Hematopoietic multipotent progenitor cell treated with erythropoietin and hydrocortisone succinate and interleukin-3 and kit ligand, for 4 days (in vitro differentiated cells): Measurements from ENCODE around the gene SLC39A7.
A peak's percentile ranks its signal among the peaks of the same experiment; 100 is the strongest.

Source experiments
- DNase-seq: peaks from one replicate; pipeline ENCODE4 v3.0.0-alpha.2; 2015

Gene SLC39A7

DNA sequence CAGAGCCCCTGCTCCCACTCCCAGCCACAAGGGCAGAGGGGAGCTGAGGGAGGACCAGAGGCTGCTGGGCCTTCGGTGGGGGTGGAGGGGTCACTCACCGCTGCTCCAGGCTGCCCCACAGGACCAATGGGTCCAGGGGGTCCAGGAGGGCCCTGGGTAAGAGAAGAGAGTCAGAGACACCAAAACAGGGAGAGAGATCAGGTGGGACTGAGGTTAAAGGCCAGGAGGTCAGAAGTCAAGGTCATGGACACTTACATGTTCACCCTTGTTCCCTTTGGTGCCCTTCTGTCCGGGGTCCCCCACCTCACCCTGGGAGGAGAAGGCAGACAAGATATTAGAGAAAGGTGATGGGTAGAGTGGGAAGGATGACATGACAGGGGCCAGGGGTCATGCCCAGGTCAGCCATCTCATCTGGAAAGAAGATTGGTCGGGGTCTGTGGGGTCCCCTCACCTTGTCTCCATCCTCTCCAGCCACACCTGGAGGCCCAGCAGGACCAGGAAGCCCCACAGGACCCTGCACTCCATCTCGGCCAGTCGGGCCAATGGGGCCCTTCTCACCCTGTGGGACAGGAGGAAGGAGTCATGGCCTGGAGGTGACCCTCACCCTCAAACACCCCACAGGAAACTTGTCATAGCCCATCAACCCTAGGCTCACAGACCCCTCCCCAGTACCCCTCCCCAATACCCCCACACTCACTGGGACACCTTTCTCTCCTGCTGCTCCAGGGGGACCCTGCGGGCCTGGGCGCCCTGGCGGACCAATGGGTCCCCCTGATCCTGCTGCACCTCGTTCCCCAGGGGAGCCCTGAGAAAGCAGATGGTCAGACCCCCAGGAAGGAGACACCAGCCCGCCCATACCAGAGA is 29.4 kb upstream of the SLC39A7 start:
- DNase-seq, result no peak

DNA sequence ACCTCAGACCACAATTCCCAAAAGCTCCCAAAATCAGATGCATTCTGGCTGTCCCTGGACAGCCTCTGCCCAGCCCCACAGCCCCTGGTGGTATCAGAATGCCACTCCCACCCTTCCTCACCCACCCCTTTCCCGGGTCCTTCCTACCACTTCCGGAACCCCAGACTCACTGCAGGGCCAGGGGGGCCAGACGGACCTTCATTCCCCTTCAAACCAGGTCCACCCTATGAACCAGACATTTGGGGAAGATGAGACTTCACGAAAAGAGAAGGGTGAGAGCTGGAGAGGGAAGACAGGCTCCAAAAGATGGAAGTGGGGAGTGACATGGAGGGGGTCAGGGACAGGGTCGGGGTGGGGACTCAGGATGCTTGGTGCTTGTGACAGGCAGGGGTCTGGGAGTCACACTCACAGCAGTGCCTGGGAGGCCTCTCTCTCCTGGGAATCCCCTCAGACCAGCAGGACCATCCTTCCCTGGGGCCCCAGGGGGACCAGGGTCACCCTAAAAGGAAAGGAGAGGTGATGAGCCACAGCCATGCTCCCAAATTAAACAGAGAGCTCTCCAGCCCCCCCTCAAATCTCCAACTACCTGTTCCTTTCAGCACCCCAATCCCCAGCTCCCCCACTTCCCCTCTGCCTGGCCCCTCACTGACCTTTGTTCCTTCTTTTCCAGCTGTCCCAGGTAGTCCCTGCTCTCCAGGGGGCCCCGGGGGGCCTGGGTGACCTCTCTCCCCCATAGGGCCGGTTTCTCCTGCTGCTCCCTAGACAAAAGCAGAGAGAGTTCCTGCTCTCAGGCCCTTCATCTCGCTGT is 28.6 kb upstream of the SLC39A7 start:
- no peak for DNase-seq

DNA sequence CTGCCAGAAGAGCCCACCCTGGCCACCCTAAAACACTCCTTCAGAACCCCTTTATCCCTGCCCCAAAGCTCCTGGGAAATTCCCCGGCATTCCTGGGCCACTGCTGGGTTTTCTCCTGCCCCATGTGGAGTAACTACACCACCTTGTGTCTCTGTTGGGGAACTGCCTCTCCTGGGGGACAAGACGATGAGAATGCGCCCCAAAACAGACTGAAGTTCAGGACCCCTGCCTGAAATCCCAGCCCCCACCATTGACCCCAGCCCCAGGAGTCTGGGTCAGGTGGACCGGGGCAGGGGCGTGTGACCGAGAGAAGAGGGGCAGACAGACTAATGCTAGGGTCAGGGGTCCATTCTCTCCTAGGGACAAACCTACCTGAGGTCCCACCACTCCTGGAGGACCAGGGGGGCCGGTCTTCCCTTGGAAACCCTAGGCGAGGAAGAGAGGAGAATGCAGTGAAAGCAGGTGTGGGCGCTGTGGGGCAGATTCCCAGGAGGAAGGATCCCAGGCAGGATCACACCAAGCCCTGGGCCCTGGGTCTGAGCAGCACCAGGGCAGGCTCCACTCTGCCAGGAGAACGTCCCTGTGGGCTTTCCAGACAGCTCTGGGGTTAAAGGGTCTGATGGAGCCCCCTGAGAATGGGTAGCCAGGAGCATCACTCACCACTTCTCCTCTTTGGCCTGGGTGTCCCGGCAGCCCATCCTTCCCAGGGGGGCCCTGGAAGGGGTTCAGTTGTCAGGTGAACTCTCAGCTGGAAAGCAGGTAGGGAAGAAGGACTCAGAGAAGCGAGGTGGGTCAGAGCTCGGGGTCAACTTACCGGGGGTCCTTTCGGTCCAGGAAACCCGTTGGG is 27.8 kb upstream of the SLC39A7 start:
- DNase-seq, result peak; percentile 48

DNA sequence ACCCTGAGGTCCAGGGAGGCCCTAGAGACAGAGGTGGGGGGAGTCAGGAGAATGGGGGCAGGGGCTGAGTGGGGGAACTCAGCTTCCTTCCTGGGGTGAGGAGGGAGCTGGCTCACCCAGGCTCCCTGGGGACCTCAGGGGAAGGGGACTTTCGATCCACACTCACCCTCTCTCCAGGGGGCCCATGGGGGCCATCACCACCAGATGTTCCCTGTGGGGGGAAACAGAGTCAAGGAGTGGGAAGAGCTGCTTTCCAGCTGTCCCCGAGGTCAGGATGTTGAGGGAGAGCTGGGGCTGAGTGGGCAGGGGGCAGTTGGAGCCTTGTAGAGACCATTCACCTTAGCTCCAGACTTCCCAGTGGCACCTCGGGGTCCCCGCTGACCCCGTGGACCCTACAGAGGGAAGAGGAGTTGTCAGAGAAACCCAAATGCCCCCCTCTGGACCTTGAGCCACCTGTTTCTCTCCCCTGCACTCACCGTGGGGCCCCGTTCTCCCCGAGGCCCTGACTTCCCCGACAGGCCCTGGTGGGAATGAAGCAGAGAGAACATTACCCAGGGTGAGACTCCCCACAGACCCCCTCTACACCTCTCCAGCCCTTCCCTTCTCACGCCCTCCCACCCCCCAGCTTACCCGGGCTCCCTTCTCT is 27.0 kb upstream of the SLC39A7 start:
- no peak for DNase-seq

DNA sequence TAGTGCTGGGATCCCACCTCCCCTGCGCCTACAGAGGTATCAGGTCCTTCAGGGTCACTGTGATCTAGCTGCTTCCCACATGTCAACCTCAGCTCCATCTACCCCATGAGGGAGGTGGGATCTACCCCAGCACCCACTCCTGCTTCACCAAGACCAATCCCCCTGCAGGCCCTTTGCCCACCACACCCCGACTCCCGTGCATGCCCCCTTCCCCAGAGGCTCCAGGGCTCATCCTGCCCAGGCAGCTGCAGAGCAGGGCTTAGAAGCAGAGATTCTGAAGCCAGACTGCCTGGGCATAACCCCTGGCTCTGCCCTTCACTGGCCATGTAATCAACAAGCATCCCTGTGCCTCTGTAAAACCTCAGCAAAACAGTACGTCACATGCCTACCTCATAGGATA is 25.9 kb upstream of the SLC39A7 start:
- no peak for DNase-seq

DNA sequence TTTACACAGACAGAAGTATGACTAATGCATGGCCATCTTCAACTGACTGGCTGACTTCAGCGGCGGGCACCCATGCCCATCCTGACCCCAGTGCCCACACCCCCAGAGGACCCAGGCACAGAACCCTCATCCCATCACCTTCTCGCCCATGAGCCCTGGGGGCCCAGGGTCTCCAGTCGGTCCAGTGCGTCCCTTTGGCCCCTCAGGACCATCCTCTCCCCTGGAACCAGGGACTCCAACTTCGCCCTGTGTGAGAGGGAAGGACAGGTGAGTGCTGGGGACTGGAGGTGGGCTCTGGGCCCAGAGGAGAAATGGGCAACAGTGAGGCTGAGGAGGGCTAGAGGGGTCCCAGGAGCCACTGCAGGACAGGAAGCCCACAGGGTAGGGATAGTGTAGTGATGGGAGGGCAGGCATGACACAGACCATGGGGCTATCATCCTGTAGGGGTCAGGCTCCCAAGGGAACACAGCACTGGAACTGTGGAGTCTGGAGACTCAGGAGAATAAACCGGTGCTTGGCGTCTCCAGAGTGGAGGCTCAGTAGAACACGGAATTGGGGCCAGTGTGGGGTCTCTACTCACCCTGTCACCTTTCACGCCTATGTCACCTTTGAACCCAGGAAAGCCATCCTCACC is 25.1 kb upstream of the SLC39A7 start:
- DNase-seq, result no peak

DNA sequence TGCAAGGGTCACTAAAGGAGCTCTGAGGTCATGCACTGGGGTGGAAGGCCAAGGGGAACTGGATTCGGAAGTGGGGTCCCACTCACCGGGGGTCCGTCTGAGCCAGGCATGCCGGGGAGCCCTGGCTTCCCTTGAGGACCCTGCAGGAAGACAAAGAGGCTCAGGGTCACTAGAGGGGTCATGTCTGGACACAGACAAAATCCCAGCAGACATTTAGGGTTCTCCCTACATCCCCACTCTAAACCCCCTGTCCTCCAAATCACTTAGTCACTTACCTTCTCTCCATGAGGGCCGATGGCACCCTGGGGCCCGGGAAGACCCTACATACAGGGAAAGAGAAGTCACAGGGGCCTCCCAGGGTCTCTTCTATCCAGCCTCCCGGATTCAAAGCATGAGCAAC is 23.8 kb upstream of the SLC39A7 start:
- DNase-seq, result no peak

DNA sequence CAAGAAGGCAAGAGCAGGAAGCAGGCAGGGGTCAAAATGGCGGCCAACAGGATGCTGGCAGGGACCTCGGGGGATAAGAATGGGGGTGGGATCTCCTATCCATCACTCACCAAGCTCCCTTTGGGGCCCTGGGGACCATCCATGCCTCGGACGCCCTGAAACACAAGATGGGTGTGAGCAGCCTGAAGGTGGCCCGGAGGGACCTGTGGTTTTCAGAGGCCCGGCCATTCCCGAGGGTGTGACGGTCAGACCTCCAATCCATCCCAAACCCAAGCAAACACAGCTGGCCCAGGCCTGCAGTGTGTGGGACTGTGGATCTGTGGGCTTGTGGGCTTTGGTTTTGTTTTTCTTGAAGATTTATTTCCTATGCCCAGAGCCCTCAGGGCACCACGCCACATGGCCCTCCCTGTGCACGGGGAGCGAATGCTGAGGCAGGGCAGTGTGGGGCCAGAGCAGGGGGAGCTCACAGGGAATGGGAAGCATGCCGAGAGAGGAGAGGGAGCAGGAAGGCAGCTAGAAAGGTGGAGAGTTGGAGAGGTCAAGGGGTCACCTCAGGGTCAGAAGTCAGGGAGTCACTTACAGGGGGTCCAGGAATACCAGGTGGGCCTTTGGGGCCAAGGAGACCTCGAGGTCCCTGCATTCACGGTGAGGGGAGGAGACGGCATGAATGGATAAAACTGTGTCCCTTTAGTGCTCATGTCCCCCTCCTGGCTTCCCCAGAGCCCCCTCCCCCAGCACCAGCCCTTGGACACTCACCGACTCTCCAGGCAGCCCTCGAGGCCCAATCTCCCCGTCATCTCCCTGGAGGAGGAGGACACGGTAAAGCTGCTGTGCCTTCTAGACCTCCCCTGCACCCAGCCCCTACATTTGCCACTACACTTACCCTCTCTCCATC is 22.9 kb upstream of the SLC39A7 start:
- no peak for DNase-seq

DNA sequence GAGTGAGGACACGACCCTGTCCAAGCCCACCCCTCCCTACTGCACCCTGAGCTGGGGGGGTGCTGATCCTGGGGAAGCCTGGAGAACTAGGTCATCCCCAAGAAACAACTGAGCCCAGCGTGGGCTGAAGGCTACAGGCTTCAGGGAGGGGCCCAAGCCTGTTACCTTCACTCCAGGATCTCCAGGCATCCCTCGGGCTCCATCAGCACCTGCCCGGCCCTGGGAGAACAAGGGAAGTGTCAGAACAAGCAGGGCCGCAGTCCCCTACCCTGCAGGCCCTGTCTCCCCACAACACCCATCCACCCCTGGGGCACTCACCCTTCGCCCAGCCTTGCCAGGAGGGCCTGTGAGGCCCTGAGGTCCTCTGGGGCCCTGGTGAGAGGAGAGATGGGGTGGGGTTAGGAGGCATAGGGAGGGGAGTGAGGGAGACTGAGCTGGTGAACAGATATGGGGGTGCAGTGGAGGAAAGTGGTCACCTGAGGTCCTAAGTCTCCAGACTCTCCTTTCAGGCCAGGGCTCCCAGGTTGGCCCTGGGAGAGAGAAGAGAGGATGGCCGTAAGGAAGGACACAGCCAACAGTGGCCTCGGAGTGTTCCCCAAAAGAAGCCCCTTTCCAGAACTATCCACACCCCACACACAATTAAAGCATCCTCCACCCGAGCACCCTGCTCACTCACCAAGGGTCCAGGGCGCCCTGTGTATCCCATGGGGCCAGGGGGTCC is 21.8 kb upstream of the SLC39A7 start:
- no peak for DNase-seq

DNA sequence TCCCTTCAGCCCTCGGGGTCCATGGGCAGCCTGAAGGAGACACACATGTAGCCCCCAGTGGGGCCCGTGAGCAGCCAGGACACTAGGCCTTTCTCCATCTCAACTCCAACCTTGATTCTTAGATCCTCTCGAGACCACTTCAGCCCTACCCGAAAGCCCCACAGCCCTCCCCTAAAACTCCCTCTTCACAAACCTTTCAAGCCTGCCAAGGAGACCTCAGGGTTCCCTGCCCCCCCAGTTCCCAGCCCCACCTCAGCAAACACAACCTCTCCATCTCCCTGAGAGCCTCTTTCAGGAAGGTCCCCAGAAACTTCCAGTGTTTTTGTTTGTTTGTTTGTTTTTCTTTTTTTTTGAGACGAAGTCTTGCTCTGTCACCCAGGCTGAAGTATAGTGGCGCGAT is 19.5 kb upstream of the SLC39A7 start:
- DNase-seq, result no peak

DNA sequence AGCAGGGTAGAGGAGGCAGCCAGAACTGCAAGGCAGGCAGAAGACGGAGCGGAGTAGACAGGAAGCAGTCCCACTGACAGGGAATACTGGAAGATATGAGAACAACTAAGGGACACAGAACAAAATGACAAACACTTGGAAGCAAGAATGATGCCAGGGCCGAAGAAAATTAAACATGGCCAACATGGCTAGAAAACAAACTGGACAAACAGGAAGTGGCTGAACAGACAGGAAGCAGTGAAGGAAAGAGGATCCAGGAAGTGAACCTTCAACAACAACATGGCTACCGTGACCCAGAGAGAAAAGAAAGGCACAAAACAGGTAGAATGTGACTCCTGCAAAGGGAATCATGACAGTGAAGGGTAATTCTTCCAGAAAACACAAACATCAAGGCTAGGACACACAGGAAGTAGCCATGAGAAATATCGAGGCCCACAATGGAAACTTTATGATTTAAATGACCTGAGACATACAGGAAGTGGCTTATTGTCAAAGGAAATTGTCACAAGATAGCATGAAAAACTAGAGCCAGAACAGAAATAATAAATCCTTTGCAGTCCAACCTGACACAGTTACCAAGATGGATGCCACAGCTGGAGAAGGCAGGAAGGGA is 17.5 kb upstream of the SLC39A7 start:
- DNase-seq, result peak; percentile 46

DNA sequence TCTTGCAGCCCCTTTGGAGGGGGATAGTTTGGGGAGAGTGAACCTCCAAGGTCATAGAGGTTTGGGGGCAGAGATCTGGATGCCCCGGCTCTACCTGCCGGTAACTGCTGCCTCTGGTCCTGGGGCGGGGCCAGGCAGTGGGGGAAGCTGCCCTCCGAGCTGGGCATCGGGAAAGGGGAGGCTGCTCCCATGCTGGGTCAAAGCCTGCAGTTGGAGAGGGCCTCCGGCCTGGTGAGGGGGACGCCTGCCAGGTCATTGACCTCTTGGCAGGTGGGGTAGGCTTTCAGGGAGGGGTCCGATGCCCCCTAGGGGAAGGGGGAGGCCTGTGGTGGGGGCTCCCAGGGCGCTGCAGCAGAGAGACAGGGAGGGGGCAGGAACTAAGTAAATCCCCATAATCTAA is 15.5 kb upstream of the SLC39A7 start:
- no peak for DNase-seq

DNA sequence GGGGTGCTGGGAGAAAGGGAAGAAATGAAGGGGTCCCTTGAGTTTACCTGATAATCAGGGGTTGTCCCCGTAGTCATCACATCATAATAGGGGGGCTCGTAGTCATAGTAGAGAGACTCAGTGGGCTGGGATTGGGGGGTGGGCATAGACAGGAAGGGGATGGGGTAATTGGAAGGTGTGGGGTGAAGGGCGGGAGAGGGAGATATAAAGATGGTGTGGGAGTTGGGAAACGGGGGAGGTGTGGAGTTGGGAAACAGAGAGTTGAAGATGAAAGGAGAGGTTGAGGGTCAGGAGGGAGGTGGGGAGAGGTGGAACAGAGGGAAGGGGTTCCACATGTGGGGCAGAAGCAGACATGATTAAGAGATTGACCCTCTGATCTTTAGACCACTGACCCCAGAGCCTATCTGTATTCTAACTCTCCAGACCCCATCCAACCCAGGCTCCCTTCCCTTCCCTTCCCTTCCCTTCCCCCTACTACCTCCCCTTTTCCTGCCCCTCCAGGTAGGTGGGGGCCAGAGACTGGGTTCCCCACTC is 14.9 kb upstream of the SLC39A7 start:
- DNase-seq, result no peak

DNA sequence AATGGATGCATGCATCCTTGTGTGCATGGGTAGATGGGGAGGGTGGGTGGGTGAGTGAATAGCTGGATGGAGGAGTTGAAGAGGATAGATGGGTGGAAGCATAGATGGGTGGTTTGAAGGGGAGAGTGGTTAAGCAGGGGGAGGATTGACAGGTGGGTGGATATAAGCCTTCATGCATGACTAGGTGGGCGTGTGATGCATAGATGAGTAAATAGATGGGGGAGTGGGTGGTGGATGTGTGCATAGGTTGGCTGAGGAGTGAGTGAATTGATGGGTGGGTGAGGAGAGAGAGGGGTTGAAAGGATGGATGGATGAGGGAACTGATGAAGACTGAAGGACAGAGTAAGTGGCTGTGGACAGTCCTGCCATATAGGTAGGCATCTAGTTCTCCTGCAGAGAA is 12.9 kb upstream of the SLC39A7 start:
- no peak for DNase-seq

DNA sequence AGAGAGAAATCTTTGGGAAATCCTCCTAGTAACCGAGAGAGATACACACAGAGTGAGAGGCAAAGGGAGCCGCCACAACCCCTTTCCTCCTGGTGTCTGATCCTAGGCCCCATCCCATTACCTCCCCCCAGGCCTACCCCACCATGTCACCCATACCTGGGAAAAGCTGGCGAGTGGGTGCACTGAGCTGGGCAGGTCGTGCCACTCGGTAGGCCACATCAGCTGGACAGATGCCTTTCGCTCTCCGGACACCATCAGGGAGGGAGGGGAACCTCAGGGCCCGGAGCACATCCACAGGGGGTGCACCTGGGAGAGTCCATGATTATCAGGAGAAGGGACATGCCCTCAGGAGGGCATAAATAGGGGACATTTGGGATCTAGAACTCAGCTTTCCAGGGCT is 11.5 kb upstream of the SLC39A7 start:
- no peak for DNase-seq

DNA sequence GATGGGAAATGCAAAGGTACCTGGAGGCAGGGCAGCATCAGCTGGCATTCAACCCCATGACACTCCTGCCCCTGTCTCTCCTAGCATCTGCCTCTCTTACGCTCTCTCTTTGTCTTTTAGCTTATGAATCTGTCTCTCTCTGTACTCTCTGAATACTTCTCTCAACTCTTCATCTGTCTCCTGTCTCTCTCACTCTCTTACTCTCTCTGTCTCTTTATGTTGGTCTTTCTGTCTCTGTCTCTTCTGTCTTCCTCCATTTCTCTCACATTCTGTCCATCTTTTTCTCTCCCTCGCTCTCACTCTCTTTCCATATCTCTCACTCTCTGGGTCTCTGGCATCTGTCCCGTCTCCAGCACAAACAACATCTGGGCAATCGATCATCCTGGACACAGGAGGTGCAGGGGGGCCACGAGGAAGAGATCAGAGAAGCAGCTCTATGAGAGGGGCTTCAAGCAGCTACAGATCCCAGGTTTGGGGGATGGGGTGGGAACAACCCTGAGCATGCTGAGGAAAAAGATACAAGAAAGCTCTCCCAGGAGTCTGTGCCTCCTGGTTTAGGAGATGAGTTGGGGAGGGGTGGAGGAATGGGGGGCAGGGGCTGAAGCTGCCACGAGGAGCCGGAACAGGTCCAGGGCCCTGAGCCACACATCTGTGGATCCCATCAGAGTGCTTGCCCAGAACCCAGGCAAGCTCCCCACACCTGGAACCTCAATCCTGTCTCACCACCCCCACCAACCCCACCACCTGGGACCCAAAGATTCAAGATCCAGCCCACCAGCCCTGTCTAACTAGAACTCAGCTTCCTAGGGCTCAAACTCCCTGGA is 10.8 kb upstream of the SLC39A7 start:
- no peak for DNase-seq

DNA sequence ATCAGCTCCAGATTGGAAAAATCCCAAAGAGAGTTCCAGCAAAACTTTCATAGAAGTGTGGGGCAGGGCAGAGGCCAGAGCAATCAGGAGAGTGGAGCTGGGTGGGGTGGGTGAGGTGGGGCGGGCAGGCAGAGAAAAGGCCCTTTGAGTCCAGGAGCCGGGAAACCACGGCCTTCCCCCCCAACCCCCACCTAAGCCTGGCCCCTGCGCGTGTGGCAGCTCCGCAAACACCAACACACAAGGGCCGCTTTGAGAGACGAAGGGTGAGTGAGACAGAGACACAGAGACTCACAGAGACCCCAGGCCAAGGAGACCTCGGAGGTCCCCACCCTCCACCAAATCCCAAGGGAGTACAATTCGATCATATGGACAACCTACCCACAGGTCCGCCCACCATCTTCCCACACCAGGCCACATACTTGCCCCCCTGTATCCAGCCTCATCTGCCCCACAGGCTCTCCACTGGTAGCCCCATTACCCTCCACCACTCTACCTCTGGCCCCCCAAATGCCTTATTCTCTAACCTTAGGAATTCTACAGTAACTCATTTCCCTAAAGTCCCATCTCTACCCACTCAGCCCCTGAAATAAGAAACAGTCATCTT is 10.1 kb upstream of the SLC39A7 start:
- DNase-seq, result no peak

DNA sequence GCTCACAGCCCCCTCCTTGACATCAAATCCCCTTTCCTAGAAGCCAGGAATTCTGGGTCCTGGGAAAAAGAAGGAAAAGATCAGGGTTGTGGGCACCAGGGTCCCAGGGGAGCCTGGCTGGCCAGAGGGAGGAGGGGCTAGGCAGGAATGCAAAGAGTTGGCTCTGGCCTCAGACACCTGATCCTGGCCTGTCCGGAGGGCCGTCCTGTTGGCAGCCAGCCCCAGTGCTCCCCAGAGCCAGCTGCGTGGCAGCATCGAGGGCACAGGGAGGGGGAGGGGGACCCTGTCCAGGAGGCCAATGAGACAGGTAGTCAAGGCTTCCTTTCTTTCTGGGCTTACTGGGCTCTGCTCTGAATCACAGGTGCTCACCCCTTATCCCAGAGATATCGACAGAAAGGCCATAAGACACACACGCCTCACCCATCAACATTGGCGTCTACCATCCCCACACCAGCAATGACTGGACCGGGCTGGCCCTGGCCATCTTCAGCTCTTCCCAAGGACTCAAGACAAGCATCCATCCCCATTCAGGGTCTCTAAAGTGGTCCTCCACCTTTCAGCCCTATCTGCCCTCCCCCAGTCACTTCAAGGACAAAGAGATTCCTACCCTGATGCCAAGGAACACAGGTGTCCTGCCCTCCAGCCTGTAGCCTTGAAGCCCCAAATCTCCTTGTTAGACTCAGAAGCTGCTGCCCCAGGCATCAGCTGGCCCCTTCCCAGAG is 9.1 kb upstream of the SLC39A7 start:
- DNase-seq, result no peak
